LNCAP (cell line): ENCODE data around the gene HSD11B1L.

Source experiments
- TF ChIP-seq, protein P1 (sequence below): fragments of 450-650 bp; IDR thresholded peaks from 2 replicates; pipeline ENCODE4 v1.5.1; 2017; ENCODE audit warnings: mild to moderate bottlenecking

Gene HSD11B1L

GRCh38 chr19:5642204-5642603 lies 38.6 kb upstream of the HSD11B1L start:
- TF ChIP-seq, protein P1, sequence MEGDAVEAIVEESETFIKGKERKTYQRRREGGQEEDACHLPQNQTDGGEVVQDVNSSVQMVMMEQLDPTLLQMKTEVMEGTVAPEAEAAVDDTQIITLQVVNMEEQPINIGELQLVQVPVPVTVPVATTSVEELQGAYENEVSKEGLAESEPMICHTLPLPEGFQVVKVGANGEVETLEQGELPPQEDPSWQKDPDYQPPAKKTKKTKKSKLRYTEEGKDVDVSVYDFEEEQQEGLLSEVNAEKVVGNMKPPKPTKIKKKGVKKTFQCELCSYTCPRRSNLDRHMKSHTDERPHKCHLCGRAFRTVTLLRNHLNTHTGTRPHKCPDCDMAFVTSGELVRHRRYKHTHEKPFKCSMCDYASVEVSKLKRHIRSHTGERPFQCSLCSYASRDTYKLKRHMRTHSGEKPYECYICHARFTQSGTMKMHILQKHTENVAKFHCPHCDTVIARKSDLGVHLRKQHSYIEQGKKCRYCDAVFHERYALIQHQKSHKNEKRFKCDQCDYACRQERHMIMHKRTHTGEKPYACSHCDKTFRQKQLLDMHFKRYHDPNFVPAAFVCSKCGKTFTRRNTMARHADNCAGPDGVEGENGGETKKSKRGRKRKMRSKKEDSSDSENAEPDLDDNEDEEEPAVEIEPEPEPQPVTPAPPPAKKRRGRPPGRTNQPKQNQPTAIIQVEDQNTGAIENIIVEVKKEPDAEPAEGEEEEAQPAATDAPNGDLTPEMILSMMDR, result no peak

- TF ChIP-seq, protein P1, result no peak
Measured at GRCh38 chr19:5643060-5643459, 37.8 kb upstream of the HSD11B1L start.

DNA sequence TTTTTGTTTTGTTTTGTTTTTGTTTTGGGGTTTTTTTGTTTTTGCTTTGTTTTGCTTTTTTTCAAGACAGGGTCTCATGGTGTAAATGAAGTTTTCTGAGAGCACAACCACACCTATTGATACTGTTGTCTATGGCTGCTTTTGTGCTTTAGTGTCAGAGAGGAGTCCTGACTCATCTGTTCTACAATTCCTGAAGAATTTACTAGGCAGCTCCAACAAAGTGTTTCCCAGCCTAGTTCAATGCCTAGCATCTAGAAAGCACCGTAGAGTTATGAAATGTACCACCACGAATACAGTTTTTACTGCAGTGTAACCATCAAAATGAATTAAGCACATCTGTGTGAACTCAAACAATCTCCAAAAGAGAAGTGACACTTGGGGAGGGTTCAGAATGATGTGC lies 36.8 kb upstream of the HSD11B1L start:
- TF ChIP-seq, protein P1, result no peak

GRCh38 chr19:5645409-5645808 lies 35.4 kb upstream of the HSD11B1L start:
- TF ChIP-seq, protein P1, result no peak

DNA sequence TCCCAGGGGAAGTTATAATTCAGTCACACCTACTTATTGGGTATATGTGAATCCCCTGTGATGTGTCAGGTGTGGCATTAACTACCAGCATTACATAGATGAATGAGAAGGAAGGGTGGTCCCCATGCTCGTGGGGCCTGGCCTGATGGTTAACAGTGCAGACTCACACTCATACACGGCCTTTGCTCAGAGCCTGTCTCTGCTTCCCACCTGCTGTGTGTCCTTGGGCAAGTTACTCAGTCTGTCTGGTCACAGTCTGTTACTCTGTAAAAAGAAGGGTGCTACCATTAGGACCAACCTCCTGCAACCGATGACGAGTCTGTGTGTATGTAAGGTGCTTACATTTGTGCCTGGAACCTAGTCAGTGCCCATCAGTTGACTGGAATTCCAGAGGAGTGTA lies 34.1 kb upstream of the HSD11B1L start:
- TF ChIP-seq, protein P1, result no peak

DNA sequence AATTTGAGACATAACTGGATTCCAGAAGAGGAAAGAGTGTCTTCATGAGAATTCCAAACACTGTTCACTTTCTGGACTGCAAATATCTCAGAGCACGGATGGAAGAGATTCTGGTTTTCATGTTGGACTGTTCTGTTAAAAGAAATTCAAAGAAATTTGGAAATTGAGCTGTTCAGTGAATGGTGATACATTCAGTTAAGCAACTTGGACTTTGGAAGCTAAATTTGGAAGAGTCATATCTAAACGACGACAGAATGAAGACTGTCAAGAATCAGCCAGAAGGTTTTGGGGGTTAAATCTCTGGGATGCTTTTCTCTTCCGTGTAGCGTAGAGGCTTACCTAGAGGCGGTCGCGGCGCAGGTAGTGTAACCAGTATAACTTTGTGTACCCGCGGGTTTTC lies 32.4 kb upstream of the HSD11B1L start:
- TF ChIP-seq, protein P1, result no peak

DNA sequence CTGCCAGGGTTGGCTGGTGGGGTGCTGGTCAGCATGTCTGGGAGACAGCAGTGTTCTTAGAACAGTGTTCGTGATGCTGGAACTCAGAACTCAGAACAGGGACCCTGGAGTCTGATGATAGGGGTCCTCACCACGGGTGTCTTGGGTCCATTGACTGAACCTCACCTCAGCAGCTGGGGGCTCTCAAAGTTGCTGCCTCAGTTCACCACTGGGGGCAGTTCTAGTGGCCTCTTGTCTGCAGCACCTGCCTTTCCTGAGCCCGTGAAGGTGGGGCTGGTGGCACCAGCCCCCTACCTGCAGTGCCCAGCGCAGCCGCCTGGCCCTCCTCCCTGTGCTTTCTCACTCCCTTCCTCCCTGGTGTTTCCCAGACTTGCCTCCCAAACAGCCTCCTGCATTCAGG lies 29.5 kb upstream of the HSD11B1L start:
- TF ChIP-seq, protein P1, result no peak

- TF ChIP-seq, protein P1, result no peak
Measured at GRCh38 chr19:5652261-5652660, 28.6 kb upstream of the HSD11B1L start.
